ENCODE results near the gene SOCS3.
A peak's percentile ranks its signal among the peaks of the same experiment; 100 is the strongest.

DNA sequence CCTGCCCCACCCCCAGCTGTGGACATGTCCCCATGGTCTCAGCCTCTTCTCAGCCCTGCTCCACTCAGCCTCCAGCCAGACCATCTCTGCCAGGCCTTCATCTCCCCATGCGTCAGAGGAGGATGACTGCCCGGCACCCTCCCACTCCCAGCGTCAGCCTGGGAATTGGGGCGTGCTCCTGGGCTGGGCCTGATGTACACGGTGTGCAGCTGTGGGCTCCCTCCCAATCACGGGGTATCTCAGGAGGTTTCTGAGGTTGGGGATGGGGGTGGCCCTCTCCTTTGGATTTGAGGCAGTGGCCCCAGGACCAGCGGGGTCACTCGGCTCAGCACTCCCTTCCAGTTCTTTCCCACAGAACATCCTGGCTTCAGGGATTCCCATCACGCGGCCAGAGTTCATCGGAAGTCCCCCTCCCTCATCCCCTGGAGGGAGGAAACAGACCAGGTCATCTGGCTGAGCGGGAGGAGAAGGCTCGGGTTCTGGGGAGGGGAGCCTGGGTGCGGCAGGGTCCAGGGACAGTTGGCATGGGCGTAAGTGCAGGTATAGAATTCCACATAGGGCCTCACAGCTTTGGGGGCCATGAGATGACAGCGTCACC, 36.9 kb downstream of the SOCS3 start:
- peak in 1 of 5 experiments; percentile 7 for TF ChIP-seq CTCF (IDR thresholded peaks at IDR 0.05)
- TF ChIP-seq POLR2A (IDR thresholded peaks at IDR 0.05), result no peak

All from tibial nerve (tissue), 3 donors.